ENCODE results near the gene EXOC3. TPM values are rescaled to one million over a fixed set of nuclear protein-coding genes. Genes with fewer than 3 reads are reported as not detected.

Gene EXOC3
- total RNA-seq, 2 experiments from 2014 or later: 31.0 to 58.2 TPM

DNA sequence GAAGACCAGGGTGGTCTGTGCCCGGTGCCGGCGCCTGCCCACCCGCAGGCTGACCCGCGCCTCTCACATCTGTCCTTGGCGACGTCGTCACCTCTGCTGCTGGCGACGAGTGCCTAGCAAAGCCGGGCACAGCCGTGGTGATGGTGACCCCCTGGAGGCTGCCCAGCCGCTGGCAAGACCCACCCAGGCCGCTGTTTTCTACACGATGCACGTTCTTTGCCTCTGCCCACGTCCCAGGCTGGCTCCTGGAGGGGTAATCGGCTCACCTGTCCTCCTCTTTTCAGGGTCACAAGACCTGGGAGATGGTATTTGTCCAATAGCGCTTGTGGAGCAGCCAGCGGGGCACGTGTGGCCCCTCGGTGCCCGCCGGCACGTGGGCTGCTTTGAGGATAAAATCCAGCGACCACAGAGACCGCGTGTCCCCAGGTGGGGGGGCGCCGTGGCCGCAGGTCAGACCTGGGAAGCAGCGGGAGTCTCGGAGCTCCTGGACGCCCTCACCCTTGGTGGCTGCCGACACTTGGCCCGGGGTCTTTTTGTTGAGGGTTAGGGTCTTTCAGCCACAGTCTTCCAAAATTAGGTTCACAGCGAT lies 51.8 kb downstream of the EXOC3 start:
- ChIA-PET POLR2A (no interaction called here), CTCF (ENCODE audit: unreplicated experiment) (no interaction called here)
- Histone ChIP-seq H2AFZ (ENCODE audit: low read length) (no peak overlapping the region), H3K9me3 (ENCODE audit: low read length) (no peaks in the 10 kb centered on the region), H3K4me1 (ENCODE audit: insufficient read depth, low read length, poor library complexity, severe bottlenecking) (no peaks in the 10 kb centered on the region), H3K9me2 (ENCODE audit: insufficient read depth, low read length) (no peaks in the 10 kb centered on the region), H3K36me3 (ENCODE audit: insufficient read depth, low read length) (no peaks in the 10 kb centered on the region), H3K79me2 (ENCODE audit: insufficient read depth, low read depth, low read length) (no peaks in the 10 kb centered on the region), H3K4me2 (ENCODE audit: low read length) (no peak overlapping the region), H3K27ac (ENCODE audit: low read depth, low read length, poor library complexity, severe bottlenecking) (no peak overlapping the region), H3K4me3 (ENCODE audit: low read depth, low read length, poor library complexity, severe bottlenecking) (no peak overlapping the region), H4K20me1 (ENCODE audit: insufficient read depth, low read length) (no peaks in the 10 kb centered on the region)
- no TSS peak for BruUV-seq (replicated peaks)
- intact Hi-C loops (cut with micrococcal nuclease; ENCODE audit: unreplicated experiment): no loop called here
- TF ChIP-seq, protein P1, sequence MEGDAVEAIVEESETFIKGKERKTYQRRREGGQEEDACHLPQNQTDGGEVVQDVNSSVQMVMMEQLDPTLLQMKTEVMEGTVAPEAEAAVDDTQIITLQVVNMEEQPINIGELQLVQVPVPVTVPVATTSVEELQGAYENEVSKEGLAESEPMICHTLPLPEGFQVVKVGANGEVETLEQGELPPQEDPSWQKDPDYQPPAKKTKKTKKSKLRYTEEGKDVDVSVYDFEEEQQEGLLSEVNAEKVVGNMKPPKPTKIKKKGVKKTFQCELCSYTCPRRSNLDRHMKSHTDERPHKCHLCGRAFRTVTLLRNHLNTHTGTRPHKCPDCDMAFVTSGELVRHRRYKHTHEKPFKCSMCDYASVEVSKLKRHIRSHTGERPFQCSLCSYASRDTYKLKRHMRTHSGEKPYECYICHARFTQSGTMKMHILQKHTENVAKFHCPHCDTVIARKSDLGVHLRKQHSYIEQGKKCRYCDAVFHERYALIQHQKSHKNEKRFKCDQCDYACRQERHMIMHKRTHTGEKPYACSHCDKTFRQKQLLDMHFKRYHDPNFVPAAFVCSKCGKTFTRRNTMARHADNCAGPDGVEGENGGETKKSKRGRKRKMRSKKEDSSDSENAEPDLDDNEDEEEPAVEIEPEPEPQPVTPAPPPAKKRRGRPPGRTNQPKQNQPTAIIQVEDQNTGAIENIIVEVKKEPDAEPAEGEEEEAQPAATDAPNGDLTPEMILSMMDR (conservative IDR thresholded peaks at IDR 0.05; ENCODE audit: low read length): no peak
- no peak for TF ChIP-seq EZH2phosphoT487 (IDR thresholded peaks at IDR 0.05; ENCODE audit: borderline replicate concordance, low read depth, low read length)
- no peak for DNase-seq (ENCODE audit: low spot score)

DNA sequence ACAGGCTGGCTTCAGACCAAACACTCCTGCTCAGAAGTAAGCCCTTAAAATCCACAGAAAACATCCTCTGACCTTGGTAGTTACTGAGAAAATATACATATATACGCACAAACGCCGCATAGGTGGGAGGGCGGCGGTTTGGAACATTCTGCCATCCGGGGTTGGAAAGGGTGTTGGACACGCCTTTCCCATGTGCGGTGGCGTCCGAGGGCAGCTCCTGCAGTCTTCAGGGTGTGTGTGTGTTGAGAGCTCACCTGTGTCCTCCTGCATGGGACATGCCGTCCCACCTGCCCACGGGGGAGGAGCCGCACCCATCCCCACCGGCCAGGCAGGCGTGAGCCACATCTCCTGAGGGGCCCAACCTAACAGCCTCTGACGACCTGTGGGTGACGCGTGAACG lies 53.1 kb downstream of the EXOC3 start:
- no peak overlapping the region for H3K27ac ChIP-seq (ENCODE audit: low read depth, low read length, poor library complexity, severe bottlenecking)
- H2AFZ ChIP-seq (ENCODE audit: low read length): no peak overlapping the region
- no peak for DNase-seq (ENCODE audit: low spot score)
- TF ChIP-seq, protein P1 (conservative IDR thresholded peaks at IDR 0.05; ENCODE audit: low read length): no peak
- TF ChIP-seq EZH2phosphoT487 (IDR thresholded peaks at IDR 0.05; ENCODE audit: borderline replicate concordance, low read depth, low read length): no peak
- no peaks in the 10 kb centered on the region for H3K79me2 ChIP-seq (ENCODE audit: insufficient read depth, low read depth, low read length)
- CTCF ChIA-PET (ENCODE audit: unreplicated experiment): no interaction called here
- H3K4me2 ChIP-seq (ENCODE audit: low read length): no peak overlapping the region
- H3K4me3 ChIP-seq (ENCODE audit: low read depth, low read length, poor library complexity, severe bottlenecking): no peak overlapping the region
- no peaks in the 10 kb centered on the region for H3K36me3 ChIP-seq (ENCODE audit: insufficient read depth, low read length)
- intact Hi-C loops (cut with micrococcal nuclease; ENCODE audit: unreplicated experiment): no loop called here
- no peaks in the 10 kb centered on the region for H3K9me2 ChIP-seq (ENCODE audit: insufficient read depth, low read length)
- POLR2A ChIA-PET: no interaction called here
- no peaks in the 10 kb centered on the region for H3K4me1 ChIP-seq (ENCODE audit: insufficient read depth, low read length, poor library complexity, severe bottlenecking)
- H3K9me3 ChIP-seq (ENCODE audit: low read length): no peaks in the 10 kb centered on the region
- BruUV-seq (replicated peaks): no TSS peak
- H4K20me1 ChIP-seq (ENCODE audit: insufficient read depth, low read length): no peaks in the 10 kb centered on the region

DNA sequence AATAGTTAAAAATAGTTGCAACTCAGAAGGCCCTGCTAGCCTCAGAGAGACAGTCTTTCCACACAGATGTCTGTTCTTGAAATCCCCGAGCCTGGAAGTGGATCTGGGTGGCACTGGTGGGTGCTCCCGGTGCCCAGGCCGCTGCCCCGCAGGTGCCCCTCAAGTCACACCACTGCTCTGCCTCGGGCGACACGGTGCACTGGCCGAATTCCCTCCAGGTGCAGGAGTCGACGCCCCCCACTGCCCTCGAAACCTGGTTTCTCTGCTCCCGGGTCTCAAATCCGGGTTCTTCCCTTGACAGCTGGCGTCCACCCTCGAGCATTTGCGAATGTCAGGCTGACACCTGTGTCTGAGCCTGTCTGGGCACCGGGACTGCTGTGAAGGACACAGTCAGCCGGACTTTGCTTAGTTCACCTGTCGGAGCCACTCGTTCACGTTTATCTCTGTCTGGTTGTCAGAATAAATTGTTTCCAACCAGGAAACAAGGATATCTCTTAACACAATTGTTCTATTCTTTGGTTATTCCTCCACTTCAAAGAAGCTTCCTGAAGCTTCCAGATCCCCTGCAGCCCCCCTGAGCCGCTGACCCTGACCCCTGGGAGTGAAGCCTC lies 54.2 kb downstream of the EXOC3 start:
- no peaks in the 10 kb centered on the region for H4K20me1 ChIP-seq (ENCODE audit: insufficient read depth, low read length)
- ChIA-PET CTCF (ENCODE audit: unreplicated experiment) (no interaction called here), POLR2A (no interaction called here)
- H3K79me2 ChIP-seq (ENCODE audit: insufficient read depth, low read depth, low read length): no peaks in the 10 kb centered on the region
- TF ChIP-seq, protein P1 (conservative IDR thresholded peaks at IDR 0.05; ENCODE audit: low read length): no peak
- no peak for TF ChIP-seq EZH2phosphoT487 (IDR thresholded peaks at IDR 0.05; ENCODE audit: borderline replicate concordance, low read depth, low read length)
- intact Hi-C loops (cut with micrococcal nuclease; ENCODE audit: unreplicated experiment): no loop called here
- no peaks in the 10 kb centered on the region for H3K9me3 ChIP-seq (ENCODE audit: low read length)
- no peaks in the 10 kb centered on the region for H3K36me3 ChIP-seq (ENCODE audit: insufficient read depth, low read length)
- no peak for DNase-seq (ENCODE audit: low spot score)
- no peaks in the 10 kb centered on the region for H3K4me1 ChIP-seq (ENCODE audit: insufficient read depth, low read length, poor library complexity, severe bottlenecking)
- H3K27ac ChIP-seq (ENCODE audit: low read depth, low read length, poor library complexity, severe bottlenecking): no peak overlapping the region
- no peak overlapping the region for H2AFZ ChIP-seq (ENCODE audit: low read length)
- no peaks in the 10 kb centered on the region for H3K9me2 ChIP-seq (ENCODE audit: insufficient read depth, low read length)
- no TSS peak for BruUV-seq (replicated peaks)
- H3K4me3 ChIP-seq (ENCODE audit: low read depth, low read length, poor library complexity, severe bottlenecking): no peak overlapping the region
- H3K4me2 ChIP-seq (ENCODE audit: low read length): no peak overlapping the region

Measured in OCI-LY7 (cell line).